HG03469 (cell line): ENCODE data around the gene EBF3.

Experiments used
- ATAC-seq: cut with Tn5 transposase; IDR thresholded peaks from one replicate; pipeline ENCODE4 v1.9.1; 2021; ENCODE audit warnings: mild to moderate bottlenecking, moderate library complexity, moderate number of reproducible peaks; ENCODE audit not compliant: unreplicated experiment

The EBF3 gene, protein sequence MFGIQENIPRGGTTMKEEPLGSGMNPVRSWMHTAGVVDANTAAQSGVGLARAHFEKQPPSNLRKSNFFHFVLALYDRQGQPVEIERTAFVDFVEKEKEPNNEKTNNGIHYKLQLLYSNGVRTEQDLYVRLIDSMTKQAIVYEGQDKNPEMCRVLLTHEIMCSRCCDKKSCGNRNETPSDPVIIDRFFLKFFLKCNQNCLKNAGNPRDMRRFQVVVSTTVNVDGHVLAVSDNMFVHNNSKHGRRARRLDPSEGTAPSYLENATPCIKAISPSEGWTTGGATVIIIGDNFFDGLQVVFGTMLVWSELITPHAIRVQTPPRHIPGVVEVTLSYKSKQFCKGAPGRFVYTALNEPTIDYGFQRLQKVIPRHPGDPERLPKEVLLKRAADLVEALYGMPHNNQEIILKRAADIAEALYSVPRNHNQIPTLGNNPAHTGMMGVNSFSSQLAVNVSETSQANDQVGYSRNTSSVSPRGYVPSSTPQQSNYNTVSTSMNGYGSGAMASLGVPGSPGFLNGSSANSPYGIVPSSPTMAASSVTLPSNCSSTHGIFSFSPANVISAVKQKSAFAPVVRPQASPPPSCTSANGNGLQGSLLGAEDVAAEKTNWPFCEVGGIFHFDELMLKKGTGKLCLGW

DNA sequence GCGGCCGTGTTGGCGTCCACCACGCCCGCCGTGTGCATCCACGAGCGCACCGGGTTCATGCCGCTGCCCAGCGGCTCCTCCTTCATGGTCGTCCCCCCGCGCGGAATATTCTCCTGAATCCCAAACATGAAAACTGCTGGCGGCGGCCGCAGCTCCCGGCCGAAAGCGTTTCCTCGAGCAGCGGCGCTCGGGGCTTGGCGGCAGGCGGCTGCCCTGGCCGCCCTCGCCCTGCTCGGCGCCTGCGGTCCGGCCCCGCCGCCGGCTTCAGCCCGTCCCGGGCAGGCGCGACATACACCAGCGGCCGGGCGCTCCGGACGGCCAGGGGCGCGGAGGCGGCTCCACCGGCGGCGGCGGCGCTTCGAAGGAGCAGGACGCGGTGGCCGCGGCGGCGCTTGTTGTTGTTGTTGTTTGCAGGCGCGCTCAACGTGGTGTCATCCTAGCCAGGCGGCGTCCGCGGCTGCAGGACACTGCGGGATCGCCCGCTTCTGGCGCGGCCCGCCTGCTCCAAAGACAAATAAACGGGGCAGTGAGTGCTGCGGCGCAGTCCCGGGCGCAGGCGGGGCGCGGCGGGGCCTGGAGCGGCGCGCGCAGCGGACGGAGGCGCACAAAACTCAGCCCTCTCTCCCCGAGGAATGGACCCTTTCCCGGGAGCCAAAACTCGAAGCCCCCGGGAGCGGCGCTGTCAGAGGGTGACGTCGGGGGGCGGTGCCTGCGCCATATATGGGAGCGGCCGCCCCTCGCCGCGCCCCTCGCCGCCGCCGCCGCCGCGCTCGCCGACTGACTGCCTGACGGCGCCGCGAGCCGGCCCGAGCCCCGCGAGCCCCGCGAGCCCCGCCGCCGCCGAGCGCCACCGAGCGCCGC is at the start of gene EBF3:
TSS of gene EBF3 (minus strand) at position 634 of the 861 bp plus-strand sequence. CDS start at position 128, 506 bp downstream.
- no peak for ATAC-seq

DNA sequence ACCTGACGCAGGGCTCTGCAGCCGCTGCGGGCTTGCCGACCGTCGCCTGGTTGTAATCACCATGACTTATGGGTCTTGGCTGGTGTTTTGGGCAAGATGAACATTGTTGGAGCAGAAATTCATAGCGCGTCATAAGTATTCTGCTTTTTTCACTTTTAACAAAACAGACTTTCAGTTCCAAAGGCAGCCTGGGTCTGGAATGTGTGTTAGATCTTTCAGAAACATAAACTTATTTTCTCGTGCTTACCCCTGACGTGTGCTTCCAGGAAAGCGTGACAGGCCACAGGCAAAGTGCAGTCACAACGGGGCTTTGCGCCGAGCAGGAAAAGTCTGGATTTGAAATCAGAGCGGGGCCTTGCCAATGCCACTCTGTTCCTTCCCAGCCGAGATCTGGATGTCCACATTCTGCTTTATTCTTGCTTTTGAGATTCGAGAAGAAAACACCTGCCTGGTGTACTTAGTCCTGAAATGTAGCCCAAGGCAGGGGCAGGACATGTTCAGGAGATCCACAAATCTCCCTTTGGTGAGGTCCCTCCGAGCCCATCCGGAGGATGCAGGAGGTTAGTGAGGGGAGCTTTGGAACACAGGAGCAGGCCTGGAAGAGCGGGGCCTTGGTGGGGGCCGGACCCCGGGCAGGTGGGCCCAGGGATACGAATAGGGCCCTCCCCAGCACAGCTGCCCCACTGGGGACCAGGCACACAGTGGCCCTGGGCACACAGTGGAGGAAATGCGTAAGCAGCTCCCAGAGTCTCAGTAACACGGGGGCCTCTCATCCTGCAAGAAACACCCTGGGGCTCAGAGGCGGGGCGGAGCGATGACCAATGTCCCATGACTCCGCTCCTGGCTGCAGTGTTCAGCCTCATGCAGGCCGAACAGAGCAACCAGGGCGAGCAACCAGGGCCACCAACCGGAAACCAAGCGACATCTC is 49.5 kb upstream of the EBF3 start:
- ATAC-seq = no peak

DNA sequence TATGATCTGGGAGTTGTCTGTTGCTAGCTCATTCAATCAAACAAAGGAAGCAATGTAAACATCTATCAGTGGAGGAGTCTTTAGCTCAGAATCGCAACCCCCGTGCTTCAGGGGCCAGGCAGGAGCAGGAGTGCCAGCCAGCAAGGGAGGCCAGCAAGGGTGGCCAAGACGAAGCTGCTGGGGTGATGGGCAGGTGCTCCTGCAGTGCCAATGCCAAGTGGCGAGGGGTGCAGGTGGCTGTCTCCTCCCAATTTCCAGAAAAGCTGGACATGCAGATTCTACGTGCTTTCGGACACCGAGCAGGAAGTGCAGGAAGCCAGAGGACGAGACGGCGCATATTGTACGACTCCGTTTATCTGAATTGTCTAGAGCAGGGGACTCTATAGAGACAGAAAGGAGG is 48.1 kb upstream of the EBF3 start:
- ATAC-seq = no peak

DNA sequence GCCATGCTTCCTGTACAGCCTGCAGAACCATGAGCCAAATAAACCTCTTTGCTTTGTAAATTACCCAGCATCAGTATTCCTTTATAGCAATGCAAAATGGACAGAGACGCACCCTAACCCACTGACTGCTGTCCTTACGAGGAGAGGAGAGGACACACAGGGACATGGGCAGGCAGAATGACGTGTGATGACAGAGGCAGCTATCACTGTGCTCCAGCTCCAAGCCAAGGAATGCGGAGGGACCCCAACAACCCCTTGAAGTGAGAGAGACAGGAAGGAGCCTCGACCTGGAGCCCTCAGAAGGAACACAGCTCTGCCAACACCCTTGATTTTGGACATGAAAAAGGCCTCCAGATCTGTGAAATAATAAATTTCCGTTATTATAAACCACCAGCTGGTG is 46.6 kb upstream of the EBF3 start:
- ATAC-seq = no peak

DNA sequence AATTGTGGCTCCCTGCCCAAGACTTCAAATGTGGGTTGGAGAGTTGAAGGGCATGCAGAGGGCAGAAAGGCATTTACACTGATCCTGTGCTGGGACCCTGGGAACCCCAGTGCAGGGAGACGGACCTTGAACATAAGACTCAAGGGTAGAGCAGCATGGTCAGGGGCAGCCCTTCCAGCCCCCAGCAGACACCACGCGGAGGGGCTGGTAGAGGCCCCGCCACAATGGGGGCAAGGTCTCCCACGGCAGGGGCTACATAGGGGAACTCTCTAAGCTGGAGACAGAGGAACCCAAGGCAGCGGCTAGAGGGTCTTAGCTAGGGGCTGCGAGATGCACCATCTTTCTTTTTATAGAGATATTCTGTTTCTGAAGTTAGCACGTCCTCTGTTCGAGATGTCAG is 45.2 kb upstream of the EBF3 start:
- no peak for ATAC-seq

DNA sequence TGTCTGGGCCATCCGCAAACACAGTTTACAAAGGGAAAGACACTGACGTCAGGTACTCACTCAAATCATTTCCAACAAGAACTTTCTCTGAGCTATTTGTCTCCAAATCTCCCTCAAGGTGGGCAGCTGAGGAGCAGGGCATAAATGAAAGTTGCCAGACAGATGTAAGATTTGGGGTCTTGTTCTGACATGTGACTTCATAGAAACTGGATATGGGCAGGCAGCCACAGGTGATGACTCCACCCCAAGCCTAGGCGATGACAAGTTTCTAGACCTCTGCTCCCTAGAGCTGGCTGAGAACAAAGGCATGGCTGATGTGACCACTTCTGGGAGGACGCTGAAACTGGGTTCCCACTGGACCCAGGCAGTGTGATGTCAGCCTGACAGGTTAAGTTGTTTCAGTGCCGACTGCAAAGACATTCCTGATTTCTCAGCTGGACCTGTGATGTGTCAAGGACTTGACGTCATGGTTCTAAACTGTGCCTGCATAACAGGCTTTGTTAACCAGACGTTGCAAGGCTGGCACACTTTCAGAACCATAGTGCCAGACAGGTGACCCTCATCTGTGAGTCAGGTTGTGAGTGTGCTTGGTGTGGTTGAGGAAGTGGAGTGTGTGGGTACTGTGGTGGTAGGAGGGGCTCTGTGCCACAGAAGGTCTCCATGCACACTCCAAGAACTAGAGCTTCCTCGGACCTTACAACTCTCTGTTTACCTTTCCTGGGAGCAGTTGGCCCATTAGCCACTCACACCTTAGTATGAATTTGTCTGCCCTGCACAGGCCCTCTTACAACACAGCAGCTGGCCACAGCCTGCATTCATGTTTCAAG is 39.9 kb upstream of the EBF3 start:
- no peak for ATAC-seq

DNA sequence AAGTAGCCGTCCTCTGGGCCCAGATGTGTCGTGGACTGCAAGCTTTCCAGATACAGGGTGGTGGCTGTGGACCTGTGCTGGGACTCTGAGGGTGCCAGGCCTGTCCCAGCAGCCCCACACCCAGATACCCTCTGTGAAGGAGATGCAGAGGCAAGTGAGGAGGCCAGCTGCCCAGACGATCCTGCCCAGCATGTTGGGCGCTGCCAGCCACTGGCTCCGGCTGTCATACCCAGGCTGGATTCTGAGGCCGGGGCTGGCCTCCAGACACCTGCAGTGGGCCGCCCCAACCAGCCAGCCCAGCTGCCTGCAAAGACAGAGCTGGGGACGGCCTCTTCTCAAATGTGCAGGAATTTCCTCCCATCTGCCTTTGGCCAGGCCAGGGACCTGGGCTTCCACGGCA is 39.1 kb upstream of the EBF3 start:
- ATAC-seq = no peak

DNA sequence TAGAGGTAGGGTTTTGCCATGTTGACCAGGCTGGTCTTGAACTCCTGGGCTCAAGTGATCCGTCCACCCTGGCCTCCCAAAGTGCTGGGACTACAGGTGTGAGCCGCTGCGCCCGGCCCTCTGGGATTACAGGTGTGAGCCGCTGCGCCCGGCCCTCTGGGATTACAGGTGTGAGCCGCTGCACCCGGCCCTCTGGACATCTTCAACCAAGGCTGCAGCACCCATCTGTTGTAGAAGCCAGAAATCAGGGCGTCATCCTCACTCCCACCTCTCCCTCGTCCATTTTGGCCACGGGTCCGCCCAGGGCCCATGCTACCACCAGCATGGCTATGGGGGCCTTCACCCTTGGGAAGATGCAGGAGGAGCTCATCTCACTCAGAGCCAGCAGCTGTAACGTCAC is 38.5 kb upstream of the EBF3 start:
- no peak for ATAC-seq

DNA sequence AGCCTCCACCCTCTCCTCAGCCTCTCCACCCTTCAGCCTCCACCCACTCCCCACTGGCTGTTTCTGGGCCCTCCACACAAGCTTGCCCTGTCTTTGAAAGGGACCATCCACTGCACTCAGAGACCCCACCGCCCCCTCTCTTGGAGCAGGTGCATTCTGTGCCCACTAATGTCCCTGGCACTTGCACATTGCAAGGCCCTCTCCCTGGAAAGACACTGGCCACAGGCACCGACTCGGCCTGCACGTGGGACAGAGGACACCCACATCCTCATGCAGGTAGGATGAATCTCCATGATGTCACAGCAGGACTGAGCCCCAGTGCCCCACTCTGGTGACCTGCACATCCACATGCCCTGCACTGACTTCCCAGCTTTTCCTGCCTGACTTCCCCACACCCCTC is 36.8 kb upstream of the EBF3 start:
- no peak for ATAC-seq

DNA sequence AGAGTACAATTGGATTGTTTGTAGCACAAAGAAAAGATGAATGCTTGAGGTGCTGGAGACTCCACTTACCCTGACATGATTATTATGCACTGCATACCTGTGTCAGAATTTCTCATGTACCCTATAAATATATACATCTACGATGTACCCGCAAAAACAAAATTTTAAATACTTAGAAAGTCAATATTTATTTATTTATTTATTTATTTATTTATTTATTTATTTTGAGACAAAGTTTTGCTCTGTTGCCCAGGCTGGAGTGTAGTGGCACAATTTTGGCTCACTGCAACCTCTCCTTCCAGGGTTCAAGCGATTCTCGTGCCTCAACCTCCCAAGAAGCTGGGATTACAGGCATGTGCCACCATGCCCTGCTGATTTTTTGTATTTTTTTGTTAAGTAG is 35.1 kb upstream of the EBF3 start:
- no peak for ATAC-seq

DNA sequence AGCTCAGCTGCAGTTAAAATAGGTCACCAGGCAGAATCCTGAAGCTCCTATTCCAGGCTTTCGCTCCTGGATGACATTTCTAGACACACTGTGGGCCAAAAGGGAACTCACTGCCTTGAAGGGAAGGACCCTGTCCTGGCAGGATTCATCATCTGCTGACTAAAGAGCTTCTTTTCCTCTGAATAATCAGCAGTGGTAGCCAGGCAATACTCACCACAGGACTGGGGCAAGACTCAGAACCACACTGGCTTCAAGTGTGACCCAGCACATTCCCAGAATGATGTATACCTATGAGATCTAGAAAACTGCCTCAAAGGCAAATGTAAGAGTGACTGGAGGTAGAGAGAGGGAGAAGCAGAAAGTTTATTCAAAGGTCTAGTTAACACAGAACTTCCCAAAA is 29.5 kb upstream of the EBF3 start:
- ATAC-seq = no peak

DNA sequence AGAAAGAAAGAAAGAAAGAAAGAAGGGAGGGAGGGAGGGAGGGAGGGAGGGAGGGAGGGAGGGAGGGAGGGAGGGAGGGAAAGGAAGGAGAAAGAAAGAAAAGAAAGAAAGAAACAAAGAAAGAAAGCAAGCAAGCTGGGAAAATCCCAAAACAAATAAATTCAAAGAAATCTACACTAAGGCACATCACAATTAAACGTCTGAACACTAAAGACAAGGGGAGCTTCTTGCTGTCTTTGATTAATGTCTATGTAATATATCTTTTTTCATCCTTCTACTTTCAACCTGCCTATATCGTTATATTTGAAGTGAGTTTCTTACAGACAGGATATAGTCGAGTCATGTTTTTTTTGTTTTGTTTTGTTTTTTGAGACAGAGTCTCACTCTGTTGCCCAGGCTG is 28.3 kb upstream of the EBF3 start:
- no peak for ATAC-seq

DNA sequence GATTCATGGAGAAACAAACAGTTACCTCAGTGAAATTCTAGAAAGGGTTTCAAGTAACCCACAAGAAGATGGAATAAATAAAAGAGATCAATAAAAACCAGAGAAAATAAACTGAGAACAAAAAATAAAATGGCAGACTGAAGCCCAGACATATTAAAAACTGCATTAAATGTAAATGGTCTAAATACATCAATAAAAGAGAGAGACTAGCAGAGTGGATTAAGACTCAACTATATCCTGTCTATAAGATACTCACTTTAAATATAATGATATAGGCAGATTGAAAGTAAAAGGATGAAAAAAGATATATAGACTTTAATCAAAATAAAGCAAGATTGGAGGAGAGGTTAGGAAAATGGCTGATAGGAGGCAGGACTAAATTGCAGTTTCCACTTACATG is 18.8 kb upstream of the EBF3 start:
- no peak for ATAC-seq

DNA sequence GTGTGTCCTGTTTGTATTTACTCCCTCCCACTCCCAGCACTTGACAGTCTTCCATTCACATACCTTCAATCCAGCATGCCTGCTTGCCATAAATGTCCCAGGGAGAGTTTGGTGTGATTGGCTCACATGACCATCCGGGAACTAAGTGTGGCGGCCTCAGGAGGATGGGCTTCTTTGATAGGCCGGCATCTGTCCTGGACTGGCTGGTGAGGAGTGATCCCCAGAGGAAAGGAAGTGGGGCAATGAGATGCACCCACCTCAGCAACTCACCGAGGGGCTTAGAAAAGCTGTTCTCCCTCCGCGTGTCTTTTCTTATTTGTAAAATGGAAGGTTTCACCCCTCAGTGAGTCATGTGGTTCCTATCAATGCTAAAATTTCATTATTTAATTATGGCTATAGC is 14.9 kb upstream of the EBF3 start:
- no peak for ATAC-seq

DNA sequence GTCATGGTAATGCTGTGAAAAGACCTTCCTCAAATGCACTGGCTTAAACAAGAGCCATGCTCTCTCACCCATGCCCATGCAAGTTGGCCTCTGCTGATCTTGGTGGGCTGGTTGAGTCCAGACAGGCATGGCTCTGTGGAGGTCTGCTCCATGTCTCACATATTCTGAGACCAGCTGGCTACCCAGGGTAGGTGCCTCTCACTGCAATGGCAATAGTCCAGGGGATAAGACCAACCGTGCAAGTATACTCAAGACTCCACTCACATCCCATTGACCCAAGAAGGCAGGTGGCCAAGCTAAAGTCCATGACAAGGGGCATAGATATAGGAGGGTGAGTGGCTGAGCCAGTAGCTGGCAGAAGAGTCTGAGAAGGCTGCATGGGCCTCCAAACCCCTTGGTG is 14.2 kb upstream of the EBF3 start:
- ATAC-seq = no peak

DNA sequence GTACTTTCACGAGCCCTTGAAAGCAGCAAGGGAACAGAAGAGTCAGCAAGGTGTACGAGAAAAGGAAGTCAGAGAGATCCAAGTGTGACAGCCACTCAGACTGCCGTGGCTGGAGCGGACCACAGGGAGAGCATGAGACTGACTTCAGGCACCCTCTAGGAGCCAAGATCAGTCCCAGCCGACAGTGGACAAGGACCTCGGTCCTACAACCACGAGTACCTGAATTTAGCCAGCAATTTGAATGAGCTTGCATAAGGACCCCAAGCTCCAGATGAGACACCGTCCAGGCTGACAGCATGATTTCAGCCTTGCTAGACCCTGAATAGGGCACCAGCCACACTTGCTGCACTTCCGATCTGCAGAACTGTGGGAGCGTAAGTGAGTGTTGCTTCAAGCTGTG is 13.7 kb upstream of the EBF3 start:
- no peak for ATAC-seq

DNA sequence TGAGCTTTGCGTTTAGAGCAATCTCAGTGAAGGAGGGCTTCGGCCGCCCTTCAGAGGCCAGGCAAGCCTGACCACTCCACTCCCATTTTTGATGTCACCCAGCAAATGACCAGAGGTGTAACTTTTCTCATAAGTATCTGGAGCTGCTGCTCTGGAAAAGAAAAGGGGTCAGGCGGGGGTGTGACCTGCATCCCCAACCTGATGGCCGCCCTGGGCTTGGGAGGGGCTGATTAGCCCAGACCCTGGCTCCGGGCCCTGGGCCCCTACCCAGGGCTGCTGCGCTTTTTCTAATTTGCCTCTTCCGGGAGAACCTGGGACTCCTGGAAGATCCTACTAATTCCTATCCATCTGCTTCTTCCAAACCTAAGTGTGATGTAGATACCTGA is 9.6 kb upstream of the EBF3 start:
- no peak for ATAC-seq

DNA sequence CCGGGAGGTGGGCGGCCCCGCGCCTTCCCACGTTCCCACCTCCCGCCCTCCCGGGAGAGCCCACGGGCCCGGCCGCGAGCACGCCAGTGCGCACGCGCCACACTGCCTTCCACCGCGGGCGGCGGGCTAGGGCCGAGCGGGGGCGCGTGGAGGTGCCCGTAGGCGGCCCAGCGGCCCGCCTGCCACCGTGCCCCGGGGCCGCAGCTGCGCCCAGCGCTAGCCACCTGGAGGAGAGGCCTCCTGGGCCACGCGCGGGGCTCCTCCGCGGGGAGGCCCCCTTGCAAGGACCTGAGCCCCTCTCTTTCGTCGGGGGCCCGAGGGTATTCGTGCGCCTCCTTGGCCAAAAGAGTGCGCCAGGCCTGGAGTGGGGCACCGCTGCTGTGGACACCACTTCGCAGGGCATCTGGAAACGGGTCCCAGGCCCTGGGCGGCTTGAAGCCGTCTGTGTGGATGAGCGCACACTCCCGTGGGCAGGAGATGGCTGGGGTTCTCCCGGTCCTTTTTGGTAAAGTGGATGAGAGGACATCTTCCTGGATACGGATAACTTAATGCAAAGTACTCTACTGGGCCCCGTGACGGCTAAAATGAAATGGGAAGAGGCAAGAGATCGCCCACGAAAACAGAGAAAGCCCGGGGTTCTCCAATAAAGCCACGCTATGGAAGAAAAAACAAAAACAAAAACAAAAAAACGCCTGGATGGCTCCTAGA is 9.0 kb upstream of the EBF3 start:
- ATAC-seq = no peak
